WTC11 (cell line): ENCODE results near the gene ADAM11.

Source experiments
- AFF4 ChIP-seq: sonication (generic); formaldehyde crosslinking; IDR thresholded peaks from 2 replicates; pipeline ENCODE4 v1.8.1; 2023; ENCODE audit warnings: mild to moderate bottlenecking, missing genetic modification reagents, borderline replicate concordance
- CTCF ChIP-seq: fragments of 200-600 bp; IDR thresholded peaks from 2 replicates; pipeline ENCODE4 v1.8.0; 2022; ENCODE audit warnings: antibody characterized with exemption
- IRF2 ChIP-seq: sonication (generic); formaldehyde crosslinking; IDR thresholded peaks from 2 replicates; pipeline ENCODE4 v1.8.0; 2022; ENCODE audit warnings: low read depth, missing genetic modification reagents, borderline replicate concordance
- JUN ChIP-seq: sonication (generic); formaldehyde crosslinking; IDR thresholded peaks from 2 replicates; pipeline ENCODE4 v1.8.0; 2023; ENCODE audit warnings: mild to moderate bottlenecking, missing genetic modification reagents
- NFYB ChIP-seq: sonication (generic); formaldehyde crosslinking; conservative IDR thresholded peaks from 2 replicates; pipeline ENCODE4 v1.8.0; 2022; ENCODE audit warnings: low read depth, missing genetic modification reagents
- NR3C1 ChIP-seq: sonication (generic); formaldehyde crosslinking; conservative IDR thresholded peaks from 2 replicates; pipeline ENCODE4 v1.8.1; 2023; ENCODE audit warnings: low read depth, mild to moderate bottlenecking, missing genetic modification reagents
- SP1 ChIP-seq: sonication (generic); formaldehyde crosslinking; conservative IDR thresholded peaks from 2 replicates; pipeline ENCODE4 v1.8.1; 2022; ENCODE audit warnings: missing genetic modification reagents
- TF ChIP-seq, protein P1 (sequence below): sonication (generic); formaldehyde crosslinking; IDR thresholded peaks from 2 replicates; pipeline ENCODE4 v1.8.0; 2022; ENCODE audit warnings: mild to moderate bottlenecking, missing genetic modification reagents

DNA sequence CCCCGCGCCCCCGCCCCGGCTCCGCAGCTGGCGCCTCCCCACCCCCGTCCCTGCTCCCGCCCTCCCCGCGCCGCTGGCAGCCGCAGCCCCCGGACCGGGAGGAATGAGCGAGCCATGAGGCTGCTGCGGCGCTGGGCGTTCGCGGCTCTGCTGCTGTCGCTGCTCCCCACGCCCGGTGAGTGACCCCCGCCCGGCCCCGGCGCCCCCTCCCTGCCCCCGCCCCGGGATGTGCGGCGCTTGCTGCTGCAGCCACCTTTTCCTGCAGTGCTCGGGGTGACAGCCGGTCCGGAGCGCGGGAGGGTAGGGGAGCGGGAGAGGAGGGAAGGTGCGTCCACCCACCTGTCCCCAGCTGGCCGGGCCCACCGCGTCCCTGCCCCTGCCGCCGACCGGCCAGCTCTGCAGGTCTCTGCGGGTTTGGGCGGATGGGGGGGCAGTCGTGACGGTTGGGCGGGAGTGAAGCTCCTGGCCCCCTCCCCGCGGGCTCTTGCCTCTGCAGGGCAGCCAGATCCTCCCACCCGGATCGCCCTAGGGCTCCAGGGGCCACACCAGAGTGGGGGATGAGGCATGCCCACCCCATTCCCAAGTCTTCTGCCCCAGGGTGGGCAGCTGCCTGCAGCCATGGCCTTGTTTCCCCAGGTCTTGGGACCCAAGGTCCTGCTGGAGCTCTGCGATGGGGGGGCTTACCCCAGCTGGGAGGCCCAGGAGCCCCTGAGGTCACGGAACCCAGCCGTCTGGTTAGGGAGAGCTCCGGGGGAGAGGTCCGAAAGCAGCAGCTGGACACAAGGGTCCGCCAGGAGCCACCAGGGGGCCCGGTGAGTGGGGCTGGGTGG, 513 bp downstream of the ADAM11 start:
- TF ChIP-seq SP1 (CRISPR knock-in tag) (no peak), NFYB (CRISPR knock-in tag) (no peak), NR3C1 (CRISPR knock-in tag) (no peak), JUN (CRISPR knock-in tag) (no peak), IRF2 (CRISPR knock-in tag) (no peak), CTCF (no peak), AFF4 (CRISPR knock-in tag) (no peak)
- TF ChIP-seq, protein P1, sequence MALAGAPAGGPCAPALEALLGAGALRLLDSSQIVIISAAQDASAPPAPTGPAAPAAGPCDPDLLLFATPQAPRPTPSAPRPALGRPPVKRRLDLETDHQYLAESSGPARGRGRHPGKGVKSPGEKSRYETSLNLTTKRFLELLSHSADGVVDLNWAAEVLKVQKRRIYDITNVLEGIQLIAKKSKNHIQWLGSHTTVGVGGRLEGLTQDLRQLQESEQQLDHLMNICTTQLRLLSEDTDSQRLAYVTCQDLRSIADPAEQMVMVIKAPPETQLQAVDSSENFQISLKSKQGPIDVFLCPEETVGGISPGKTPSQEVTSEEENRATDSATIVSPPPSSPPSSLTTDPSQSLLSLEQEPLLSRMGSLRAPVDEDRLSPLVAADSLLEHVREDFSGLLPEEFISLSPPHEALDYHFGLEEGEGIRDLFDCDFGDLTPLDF (CRISPR knock-in tag), result no peak
